Neural progenitor cell (in vitro differentiated cells): ENCODE measurements around the gene PADI2. TPM values are rescaled to one million over a fixed set of nuclear protein-coding genes. Genes with fewer than 3 reads are reported as not detected.

ENCODE experiments used
- DNase-seq: peaks from one replicate; pipeline ENCODE4 v3.0.0-alpha.2; 2016; ENCODE audit warnings: low spot score
- H2AFZ ChIP-seq: fragments of 200-600 bp; sonication (generic); replicated peaks from 2 replicates; pipeline ENCODE4 v1.6.1; 2016; ENCODE audit warnings: antibody characterized with exemption
- H3F3A ChIP-seq: fragments of 200-600 bp; sonication (generic); 2 replicates; pipeline ENCODE4 v1.6.1; 2016; ENCODE audit warnings: antibody characterized with exemption, low read depth
- H3K27ac ChIP-seq: fragments of 200-600 bp; sonication (generic); 2 replicates; pipeline ENCODE4 v1.5.1; 2016; ENCODE audit warnings: mild to moderate bottlenecking
- H3K27me3 ChIP-seq: fragments of 200-600 bp; sonication (generic); 2 replicates; pipeline ENCODE4 v1.6.1; 2016; ENCODE audit warnings: mild to moderate bottlenecking, moderate library complexity
- H3K36me3 ChIP-seq: fragments of 200-600 bp; sonication (generic); 2 replicates; pipeline ENCODE4 v1.5.1; 2016
- H3K4me1 ChIP-seq: fragments of 200-600 bp; sonication (generic); 2 replicates; pipeline ENCODE4 v1.6.1; 2016; ENCODE audit warnings: mixed run types
- H3K4me2 ChIP-seq: fragments of 200-600 bp; sonication (generic); 2 replicates; pipeline ENCODE4 v1.6.1; 2016
- H3K4me3 ChIP-seq: fragments of 200-600 bp; sonication (generic); 2 replicates; pipeline ENCODE4 v1.5.1; 2016
- H3K79me2 ChIP-seq: fragments of 200-600 bp; sonication (generic); 2 replicates; pipeline ENCODE4 v1.6.1; 2016; ENCODE audit warnings: low read depth
- H3K9ac ChIP-seq: fragments of 200-600 bp; sonication (generic); 2 replicates; pipeline ENCODE4 v1.6.1; 2016
- H3K9me3 ChIP-seq: fragments of 200-600 bp; sonication (generic); 2 replicates; pipeline ENCODE4 v1.5.1; 2016; ENCODE audit warnings: low read depth
- H4K20me1 ChIP-seq: fragments of 200-600 bp; sonication (generic); 2 replicates; pipeline ENCODE4 v1.6.1; 2016; ENCODE audit warnings: low read depth
- H3K27ac Mint-ChIP-seq: 3 replicates; pipeline ENCODE4 v1.8.0; 2021; ENCODE audit warnings: mixed read lengths
- H3K27me3 Mint-ChIP-seq: 2 replicates; pipeline ENCODE4 v1.8.0; 2022; ENCODE audit warnings: low read depth, mild to moderate bottlenecking, inconsistent platforms, moderate library complexity, mixed read lengths; ENCODE audit not compliant: insufficient read depth
- H3K36me3 Mint-ChIP-seq: 3 replicates; pipeline ENCODE4 v1.8.0; 2021; ENCODE audit warnings: mixed read lengths
- H3K4me1 Mint-ChIP-seq: 3 replicates; pipeline ENCODE4 v1.8.0; 2021; ENCODE audit warnings: mixed read lengths
- H3K4me3 Mint-ChIP-seq: 3 replicates; pipeline ENCODE4 v1.8.0; 2021; ENCODE audit warnings: mild to moderate bottlenecking, moderate library complexity, mixed read lengths
- H3K9me3 Mint-ChIP-seq: 3 replicates; pipeline ENCODE4 v1.8.0; 2020; ENCODE audit warnings: mixed read lengths
- EZH2 ChIP-seq: fragments of 200-600 bp; sonication (generic); IDR thresholded peaks from 2 replicates; pipeline ENCODE4 v1.6.1; 2017; ENCODE audit warnings: antibody characterized with exemption, mild to moderate bottlenecking, moderate library complexity
- EZH2phosphoT487 ChIP-seq: fragments of 200-600 bp; sonication (generic); IDR thresholded peaks from 2 replicates; pipeline ENCODE4 v1.6.1; 2017; ENCODE audit warnings: antibody characterized with exemption
- total RNA-seq: library from RNA; depleted of rRNA; stranded (reverse); fragments of >200 nt; gene quantifications from 2 replicates; pipeline ENCODE4 v1.2.3, GENCODE V29; 2015; ENCODE audit warnings: low replicate concordance
- TF ChIP-seq, protein P1 (sequence below): fragments of 200-600 bp; sonication (generic); IDR thresholded peaks from 2 replicates; pipeline ENCODE4 v1.5.1; 2017; ENCODE audit warnings: antibody characterized with exemption, mild to moderate bottlenecking

PADI2 gene
- total RNA-seq, 1 donor from 2014 or later, result 0.77 TPM

DNA sequence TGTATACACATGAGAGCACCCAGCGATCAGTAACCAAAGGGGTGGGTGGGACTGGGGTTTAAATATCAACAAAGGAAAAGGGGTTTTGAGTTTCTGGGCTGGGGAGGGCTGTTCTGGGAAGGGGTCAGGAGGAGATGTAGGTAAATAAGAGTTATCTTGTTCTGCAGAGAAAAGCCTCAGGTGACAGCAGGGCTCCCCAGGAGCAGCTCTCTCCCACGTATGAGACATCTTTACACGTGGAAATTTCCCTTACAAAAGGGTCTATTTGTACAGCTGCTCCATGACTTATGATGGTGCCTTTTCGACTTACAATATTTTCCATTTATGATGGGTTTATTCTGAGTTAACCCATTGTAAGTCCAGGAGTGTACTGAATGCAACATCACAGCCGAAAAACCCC is 16.3 kb upstream of the PADI2 start:
- H3K4me2 ChIP-seq, result no peak overlapping the region
- no peaks in the 10 kb centered on the region for H3K27me3 ChIP-seq
- no peak overlapping the region for H2AFZ ChIP-seq
- H3K9me3 ChIP-seq, result no peaks in the 10 kb centered on the region
- H3K9ac ChIP-seq, result no peak overlapping the region
- no peaks in the 10 kb centered on the region for H4K20me1 ChIP-seq
- no peaks in the 10 kb centered on the region for H3K79me2 ChIP-seq
- DNase-seq, result no peak
- no peak overlapping the region for H3K27ac ChIP-seq
- peaks cover 7% of the 10 kb centered on the region for H3K27me3 Mint-ChIP-seq
- H3F3A ChIP-seq, result no peaks in the 10 kb centered on the region
- H3K4me1 ChIP-seq, result no peaks in the 10 kb centered on the region
- H3K36me3 ChIP-seq, result no peaks in the 10 kb centered on the region
- TF ChIP-seq EZH2phosphoT487, result no peak
- TF ChIP-seq, protein P1, sequence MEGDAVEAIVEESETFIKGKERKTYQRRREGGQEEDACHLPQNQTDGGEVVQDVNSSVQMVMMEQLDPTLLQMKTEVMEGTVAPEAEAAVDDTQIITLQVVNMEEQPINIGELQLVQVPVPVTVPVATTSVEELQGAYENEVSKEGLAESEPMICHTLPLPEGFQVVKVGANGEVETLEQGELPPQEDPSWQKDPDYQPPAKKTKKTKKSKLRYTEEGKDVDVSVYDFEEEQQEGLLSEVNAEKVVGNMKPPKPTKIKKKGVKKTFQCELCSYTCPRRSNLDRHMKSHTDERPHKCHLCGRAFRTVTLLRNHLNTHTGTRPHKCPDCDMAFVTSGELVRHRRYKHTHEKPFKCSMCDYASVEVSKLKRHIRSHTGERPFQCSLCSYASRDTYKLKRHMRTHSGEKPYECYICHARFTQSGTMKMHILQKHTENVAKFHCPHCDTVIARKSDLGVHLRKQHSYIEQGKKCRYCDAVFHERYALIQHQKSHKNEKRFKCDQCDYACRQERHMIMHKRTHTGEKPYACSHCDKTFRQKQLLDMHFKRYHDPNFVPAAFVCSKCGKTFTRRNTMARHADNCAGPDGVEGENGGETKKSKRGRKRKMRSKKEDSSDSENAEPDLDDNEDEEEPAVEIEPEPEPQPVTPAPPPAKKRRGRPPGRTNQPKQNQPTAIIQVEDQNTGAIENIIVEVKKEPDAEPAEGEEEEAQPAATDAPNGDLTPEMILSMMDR, result no peak
- TF ChIP-seq EZH2, result no peak
- H3K4me3 Mint-ChIP-seq, result no peak overlapping the region
- H3K4me3 ChIP-seq, result no peak overlapping the region
- H3K27ac Mint-ChIP-seq, result no peak overlapping the region
- H3K9me3 Mint-ChIP-seq, result no peaks in the 10 kb centered on the region
- peaks cover 11% of the 10 kb centered on the region for H3K4me1 Mint-ChIP-seq
- H3K36me3 Mint-ChIP-seq, result no peaks in the 10 kb centered on the region

DNA sequence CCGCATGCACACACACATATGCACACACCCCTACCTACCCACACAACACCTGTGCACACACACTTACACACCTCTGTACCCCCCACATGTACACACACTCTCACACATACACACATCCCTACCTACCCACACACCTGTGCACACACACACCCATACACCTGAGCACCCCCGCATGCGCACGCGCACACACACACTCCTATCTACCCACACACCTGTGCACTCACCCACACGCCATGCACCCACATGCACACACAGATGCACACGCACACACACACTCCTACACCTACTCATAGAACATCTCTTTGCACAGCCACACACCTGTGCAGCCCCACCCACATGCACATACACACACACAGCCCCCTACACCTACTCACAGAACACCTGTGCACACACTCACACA is 15.5 kb upstream of the PADI2 start:
- no peak overlapping the region for H3K27ac Mint-ChIP-seq
- no peak overlapping the region for H2AFZ ChIP-seq
- no peak overlapping the region for H3K9ac ChIP-seq

DNA sequence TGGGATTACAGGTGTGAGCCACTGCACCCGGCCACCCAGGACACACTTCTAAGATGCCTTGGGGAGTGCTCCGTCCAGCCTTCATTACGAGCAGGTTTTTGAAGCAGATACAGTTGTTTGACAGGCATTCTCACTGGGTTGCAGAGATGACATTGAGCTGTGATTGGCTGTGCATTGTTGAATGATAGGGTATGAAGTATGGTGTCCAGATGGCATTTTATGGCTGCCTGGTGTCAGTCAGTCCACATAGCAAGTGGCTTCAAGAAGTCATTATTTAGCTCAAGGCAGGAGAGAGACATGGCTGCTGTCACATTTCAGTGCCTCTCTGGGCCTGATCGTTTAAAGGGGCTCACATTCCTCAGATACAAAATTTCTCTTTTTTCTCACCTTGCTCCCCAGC is 14.8 kb upstream of the PADI2 start:
- H3K27me3 Mint-ChIP-seq, result peaks cover 7% of the 10 kb centered on the region
- Histone ChIP-seq H3K27ac (no peak overlapping the region), H3K27me3 (no peaks in the 10 kb centered on the region), H4K20me1 (no peaks in the 10 kb centered on the region), H3F3A (no peaks in the 10 kb centered on the region), H3K4me2 (no peak overlapping the region), H3K4me1 (peaks cover 4% of the 10 kb centered on the region), H3K79me2 (no peaks in the 10 kb centered on the region), H2AFZ (no peak overlapping the region), H3K36me3 (no peaks in the 10 kb centered on the region), H3K9me3 (no peaks in the 10 kb centered on the region), H3K9ac (no peak overlapping the region), H3K4me3 (no peak overlapping the region)
- no peak overlapping the region for H3K27ac Mint-ChIP-seq
- H3K4me1 Mint-ChIP-seq, result peaks cover 3% of the 10 kb centered on the region
- H3K9me3 Mint-ChIP-seq, result no peaks in the 10 kb centered on the region
- no peak overlapping the region for H3K4me3 Mint-ChIP-seq
- TF ChIP-seq EZH2phosphoT487, result no peak
- no peak for TF ChIP-seq EZH2
- TF ChIP-seq, protein P1, result no peak
- H3K36me3 Mint-ChIP-seq, result no peaks in the 10 kb centered on the region
- no peak for DNase-seq

More for the DNA sequence above, 15.5 kb upstream of the PADI2 start:
- H3K36me3 ChIP-seq, result no peaks in the 10 kb centered on the region
- H4K20me1 ChIP-seq, result no peaks in the 10 kb centered on the region
- peaks cover 5% of the 10 kb centered on the region for H3K4me1 Mint-ChIP-seq
- no peak overlapping the region for H3K27ac ChIP-seq
- DNase-seq, result no peak
- H3K36me3 Mint-ChIP-seq, result no peaks in the 10 kb centered on the region
- H3K79me2 ChIP-seq, result no peaks in the 10 kb centered on the region
- H3K4me3 ChIP-seq, result no peak overlapping the region
- H3K4me2 ChIP-seq, result no peak overlapping the region
- no peaks in the 10 kb centered on the region for H3K9me3 Mint-ChIP-seq
- no peak for TF ChIP-seq EZH2phosphoT487
- no peak for TF ChIP-seq EZH2
- TF ChIP-seq, protein P1, result no peak
- no peaks in the 10 kb centered on the region for H3K9me3 ChIP-seq
- peak overlapping the region; percentile 22 for H3K4me3 Mint-ChIP-seq
- no peaks in the 10 kb centered on the region for H3K4me1 ChIP-seq
- peaks cover 7% of the 10 kb centered on the region for H3K27me3 Mint-ChIP-seq
- H3F3A ChIP-seq, result no peaks in the 10 kb centered on the region
- H3K27me3 ChIP-seq, result no peaks in the 10 kb centered on the region
